NCI-H2107 treated with DMSO at 0.1 percent for 48 hours (cell line): Measurements from ENCODE around the gene UGT1A10.

Source experiments
- DNase-seq: peaks from one replicate; lab custom pipeline; 2025; ENCODE audit not compliant: unreplicated experiment; lab: John Stamatoyannopoulos, UW

Gene UGT1A10

DNA sequence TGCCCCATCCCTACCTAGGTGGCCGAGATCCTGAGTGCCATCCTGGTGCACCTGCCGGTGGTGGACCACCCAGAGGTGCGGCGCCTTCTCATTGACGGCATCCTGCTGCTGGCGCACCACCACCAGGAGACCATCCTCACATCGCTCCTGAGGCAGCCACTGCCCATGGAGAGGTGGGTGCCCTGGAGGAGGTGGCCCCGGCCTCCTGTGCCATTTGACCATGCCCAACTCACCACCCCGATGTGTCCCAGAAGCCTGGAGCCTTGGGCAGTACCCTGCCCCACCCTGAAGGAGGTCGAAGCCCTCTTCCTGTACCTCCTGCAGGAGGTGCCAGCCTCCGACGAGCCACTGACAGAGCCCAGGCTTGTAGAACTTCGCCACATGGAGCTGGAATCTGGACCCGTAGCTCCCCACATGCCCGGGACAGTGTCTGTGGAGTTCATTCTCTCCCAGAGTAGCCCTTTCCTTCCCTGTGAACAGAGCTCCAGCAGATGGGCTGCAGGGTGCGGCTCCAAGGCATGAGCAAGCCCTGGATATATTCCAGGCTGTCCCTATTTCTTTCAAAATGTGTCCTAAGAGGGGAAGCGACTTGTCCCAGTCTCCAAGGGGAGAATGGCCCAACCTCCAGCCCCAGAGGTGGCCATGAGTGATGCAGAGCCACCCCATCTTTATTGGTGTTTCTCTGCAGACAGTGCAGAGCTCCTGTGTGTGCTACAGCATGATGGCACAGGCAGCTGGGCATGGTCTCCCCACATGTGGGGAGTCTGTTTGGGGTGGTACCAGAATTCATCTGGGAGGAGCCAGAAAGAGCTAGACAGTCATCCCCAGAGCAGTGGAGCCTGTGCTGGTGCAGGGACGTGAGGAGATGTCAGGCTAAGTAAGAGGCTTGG lies 183.9 kb downstream of the UGT1A10 start:
- DNase-seq: no peak

DNA sequence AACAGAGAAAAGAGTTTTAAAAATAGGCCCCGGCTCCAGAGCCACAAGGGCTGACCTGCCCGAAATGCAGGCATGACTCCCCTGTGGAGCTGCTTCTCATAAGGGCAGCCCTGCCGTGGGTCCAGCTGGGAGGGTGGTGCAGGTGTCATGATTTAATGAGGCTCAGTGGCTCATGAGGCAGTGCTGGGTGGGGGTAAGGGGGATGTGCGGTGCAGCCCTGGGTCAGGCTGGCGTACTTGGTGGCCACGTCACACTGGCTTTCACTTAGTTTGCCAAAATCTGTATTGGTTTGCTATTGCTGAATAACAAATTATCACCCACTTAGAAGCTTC lies 184.5 kb downstream of the UGT1A10 start:
- DNase-seq: no peak

DNA sequence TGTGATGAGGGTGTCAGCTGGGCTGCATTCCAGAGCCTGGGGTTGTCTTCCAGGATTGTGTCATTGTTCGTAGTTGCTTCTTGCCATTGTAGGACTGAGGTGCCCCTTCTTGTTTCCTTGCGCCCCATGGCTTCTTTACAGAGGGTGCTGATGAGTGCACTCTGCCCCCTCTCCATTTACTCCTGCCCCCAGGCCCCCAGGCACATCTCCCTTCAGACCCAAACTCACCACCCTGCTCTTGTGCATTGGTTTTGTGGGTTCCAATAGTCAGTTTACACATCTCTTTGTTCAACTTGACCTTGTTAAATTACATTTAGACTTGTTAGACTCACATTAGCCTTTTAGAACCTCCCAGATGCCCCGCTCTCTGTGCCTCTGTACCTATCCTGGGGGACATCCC lies 184.9 kb downstream of the UGT1A10 start:
- no peak for DNase-seq

DNA sequence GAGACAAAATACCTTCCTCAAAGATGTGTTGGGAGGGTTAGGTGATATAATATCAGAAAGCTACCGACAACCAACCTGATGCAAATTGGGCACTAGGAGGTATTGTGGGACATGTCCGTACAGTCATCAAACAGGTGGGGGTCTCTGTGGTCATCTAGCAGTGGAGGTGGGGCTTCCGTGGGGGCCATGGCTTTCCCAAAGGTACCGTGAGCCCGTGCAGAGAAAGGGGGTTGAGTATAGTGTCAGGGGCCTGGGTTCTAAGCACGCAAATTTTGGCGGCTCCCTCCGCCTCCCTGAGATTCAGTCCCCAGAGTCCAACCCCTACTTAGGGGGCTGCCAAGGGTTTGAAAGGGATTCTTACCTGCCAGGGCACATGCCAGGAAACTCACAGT lies 185.5 kb downstream of the UGT1A10 start:
- no peak for DNase-seq

DNA sequence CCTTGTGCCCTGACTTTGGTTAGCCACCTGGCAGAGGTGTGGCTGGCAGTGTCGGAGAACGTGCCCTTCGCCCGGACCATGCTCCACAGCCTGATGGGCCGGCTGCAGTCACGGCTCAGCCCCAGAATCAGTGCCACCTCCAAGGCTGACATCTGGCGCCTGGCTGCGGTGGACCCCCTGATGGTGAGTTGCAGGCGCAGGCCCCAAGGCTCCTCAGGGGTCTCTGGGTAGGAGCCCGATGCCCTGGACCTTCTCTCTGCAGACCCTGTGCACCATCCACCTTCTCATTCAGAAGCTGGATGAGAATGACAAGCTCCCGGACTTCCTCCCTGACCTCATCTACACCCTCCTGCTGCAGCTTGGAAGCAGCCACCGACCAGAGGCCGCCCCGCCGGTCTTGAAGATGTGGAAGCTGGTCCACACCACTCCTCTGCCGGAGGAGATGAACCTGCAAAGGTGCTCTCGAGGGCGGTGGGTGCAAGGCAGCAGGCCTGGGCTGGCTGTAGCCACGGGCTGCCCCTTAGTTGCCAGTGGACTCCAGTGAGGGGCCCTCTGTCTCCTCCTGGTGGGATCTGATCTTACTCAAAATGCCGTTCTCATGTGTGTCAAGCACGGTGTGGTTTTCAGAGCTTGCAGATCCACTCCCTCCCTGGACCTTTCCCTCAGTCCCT lies 186.0 kb downstream of the UGT1A10 start:
- DNase-seq: no peak
